GM18511 (cell line): ENCODE results near the gene HOXA3.

Experiments
- ATAC-seq: cut with Tn5 transposase; IDR thresholded peaks from one replicate; pipeline ENCODE4 v1.9.1; 2021; ENCODE audit warnings: mild to moderate bottlenecking, moderate library complexity; ENCODE audit not compliant: unreplicated experiment

The HOXA3 gene

DNA sequence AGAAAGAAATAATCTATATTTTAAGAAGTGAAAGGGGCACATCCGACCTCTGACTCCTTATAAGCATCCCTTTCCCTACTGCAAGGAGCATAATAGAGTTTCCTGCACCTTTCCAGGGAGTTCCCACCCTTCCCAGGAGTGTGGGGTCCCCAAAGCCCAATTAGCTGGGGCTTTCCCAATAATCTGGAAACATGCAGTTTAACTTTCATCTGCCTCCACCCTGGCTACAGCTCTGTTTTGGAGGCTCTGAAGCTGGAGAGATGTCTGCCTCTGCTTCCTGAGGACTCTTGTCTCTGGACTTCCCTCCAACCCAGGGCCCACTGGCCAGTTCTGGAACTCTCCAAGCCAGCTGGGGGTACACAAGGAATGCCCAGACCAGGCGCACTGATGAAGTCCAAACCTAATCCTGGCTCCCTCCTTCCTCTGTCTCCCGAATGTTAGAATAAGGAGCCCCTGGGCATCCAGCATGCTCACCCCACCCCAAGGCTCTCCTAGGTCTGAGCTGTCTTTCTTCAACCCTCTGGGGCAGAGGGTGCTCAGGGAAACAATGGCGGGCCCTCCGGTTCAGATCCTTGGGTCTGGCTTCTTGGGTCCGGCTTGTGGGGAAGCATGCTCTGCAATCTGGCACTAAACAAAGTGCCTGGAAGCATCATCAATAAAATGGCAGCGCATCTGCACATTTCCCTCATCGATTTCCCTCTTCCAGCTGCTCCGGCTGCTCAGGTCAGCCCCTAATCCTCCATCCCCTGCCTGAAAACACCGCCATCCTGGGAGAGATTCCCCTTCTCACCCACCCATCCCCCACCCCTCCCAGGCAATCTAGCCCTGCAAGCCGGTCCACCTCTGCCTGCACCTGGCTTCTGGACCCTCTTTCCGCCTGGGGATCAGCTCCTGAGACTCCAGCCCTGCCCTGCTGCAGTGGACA is 35.2 kb downstream of the HOXA3 start:
- no peak for ATAC-seq

DNA sequence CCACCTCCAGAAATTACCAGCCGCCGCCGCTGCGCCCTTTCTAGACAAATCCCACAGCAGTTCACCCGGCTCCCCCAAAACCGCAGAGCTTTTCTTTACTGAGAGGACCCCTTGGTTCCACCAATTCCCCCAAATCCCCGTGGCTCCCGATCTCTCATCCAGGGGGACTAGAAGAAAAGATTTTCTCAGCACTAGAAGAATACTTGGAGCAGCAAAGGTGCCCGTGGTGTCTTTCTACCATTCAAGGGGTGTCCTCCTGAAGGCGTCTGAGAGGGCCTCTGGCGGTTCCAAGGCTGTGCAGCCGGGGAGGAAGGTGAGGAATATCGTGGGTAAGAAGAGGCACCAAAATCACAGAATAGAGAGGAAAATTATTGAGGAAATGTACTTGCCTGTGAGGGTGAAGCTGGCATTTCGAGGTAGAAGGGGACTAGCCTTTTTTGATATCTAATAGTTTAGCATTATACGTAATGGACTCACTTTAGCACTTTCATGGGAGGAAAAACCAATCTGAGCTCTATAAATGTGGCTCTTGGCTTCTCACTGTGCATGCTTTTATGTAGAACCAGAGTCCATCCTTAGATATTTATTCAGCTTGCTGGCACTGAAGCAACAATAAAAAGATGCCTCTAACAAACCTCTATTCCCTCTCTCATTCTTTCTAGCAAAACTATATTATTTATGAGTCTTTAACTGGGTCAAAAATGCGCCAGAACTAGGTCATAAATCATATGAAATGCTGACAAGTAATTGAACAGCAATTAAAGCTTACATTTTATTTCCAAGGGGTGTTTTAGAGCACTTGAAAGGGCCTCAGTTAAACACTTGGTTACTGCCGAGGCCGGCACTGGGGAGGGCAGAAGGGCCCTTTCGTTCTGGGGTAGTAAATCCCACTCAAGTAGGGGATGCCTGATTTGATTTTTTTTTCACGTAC is 36.1 kb downstream of the HOXA3 start:
- ATAC-seq: no peak

DNA sequence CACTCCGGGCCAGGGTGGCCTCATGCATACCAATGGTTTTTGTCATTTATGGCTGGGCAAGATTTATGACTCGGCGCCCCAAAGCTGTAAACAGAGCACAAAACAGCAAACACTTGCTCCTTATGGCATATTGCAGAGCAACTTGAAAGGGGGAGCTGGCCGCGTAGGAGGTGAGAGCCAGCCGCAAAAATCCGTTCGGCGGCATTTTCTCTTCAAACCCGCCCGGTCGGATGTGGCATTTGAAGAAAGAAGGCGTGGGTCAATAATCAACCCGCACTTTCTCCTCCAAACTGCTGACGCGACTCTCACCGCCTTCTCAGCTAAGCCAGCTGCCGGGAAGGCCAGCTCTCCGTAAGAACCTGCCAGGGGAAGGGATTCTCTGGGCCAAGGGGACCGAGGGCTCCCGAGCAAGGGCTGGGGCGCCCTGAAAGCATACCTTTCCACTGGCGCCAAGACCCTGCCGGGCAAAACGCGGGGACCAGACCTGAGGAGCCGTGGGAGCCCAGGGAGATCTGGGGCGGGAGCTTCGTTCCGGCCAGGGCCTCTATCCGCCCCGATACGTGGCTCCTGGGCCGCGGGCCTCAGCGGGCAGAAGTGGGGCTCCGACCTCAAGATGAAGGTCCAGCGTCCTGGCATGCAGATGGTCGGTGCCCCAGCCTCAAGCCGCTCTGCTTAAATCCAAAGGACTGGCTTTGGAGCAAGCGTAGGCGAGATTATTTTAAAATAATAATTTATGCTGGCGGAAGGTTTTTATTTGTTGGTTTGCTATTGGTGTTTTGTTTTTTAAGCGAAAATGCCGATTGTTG is 37.0 kb downstream of the HOXA3 start:
- no peak for ATAC-seq

DNA sequence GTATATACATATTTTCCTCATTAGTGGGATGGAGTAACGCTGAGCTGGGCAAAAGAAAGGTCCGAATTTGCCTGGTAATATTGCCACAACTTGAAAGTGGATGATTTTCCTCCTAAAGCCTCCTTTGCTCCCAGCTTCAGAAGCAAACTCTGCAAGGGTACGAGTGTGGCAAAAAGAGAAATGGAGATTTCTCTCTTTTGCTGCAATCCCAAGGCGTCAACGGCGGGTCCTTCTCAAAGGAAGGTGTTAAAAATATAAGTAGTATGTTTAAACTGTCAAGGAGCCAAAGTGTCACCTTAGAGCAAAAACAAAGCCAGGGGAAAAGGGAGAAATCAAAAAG is 37.5 kb downstream of the HOXA3 start:
- no peak for ATAC-seq

DNA sequence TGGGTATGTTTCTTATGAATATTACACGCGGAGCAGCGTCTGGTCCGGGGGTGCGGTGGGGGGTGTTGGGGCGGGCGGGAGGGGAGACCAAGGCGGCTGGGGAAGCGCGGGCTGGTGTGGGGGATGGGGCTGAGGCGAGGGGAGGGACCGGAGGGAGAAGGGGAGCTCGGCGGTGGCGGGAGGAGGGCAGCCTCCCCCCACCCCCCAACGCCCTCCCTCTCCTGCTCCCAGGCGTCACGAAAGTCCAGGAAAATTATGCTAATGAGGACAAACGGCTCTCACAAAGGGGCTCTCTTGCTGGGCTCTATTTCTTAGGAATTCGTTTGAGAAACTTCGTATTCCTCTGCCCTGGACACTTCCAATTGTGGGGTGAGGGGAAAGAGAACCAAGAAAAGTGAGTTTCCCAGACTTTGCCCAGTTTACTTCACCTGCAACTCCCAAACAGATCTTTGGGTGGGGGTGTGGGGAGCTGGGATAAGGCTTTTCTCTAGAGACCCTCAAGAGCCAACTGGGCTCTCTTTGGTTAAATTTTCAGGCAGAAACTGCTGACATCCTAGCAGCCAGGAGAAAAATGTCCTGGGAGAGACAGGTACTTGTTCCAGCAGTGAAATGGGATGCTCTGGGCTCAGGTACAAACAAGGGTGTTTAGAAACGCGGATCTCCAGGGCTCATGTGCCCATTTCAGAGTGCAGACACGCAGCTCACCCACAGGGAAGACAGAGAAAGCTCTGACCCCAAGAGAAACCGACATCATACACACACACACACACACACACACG is 38.2 kb downstream of the HOXA3 start:
- no peak for ATAC-seq

DNA sequence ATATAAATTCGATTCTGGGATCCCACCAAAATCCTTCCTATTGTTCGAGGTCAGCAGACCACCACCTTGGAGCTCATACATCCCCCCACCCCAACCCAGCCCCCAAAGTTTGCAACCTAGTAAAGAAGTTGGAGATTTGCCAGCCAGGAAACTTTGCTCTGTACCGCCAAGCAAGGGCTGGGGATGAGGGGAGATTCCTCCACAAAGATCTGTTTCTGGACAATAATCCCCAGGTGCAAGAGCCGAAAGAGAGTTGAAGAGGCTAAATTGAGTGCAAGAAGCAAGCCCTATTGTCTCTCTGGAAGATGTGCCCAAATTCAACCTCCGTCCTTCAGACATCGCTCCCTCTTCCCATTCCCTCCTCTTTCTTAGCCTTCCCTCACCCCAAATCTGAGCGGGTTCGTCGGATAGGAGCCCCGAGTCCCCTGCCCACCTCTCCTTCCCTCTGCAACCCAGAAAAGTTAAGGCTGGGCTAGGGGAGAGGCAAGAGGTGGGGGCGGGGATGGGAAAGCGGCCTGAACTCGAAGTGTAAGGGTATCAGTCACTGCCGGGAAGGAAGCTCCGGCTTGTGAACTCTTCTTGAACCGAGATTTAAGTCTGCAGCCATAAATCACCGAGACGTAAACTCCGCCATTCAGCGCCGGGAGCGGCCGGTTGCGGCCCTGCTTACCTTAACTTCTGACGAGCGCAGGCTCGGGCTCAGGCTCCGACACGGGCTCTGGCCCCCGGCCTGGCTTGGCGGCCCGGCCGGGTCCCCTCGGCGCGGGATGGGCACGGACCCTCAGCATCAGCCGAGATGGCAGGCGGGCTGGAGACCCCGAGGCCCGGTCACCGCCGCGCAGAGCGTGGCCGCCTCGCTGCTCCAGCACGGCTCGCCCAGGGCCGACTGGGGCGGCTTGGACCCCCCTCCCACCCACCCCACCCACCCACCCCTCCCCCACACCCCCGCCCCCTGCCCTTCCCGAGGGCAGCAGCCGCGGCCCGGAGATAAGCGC is 39.1 kb downstream of the HOXA3 start:
- no peak for ATAC-seq

DNA sequence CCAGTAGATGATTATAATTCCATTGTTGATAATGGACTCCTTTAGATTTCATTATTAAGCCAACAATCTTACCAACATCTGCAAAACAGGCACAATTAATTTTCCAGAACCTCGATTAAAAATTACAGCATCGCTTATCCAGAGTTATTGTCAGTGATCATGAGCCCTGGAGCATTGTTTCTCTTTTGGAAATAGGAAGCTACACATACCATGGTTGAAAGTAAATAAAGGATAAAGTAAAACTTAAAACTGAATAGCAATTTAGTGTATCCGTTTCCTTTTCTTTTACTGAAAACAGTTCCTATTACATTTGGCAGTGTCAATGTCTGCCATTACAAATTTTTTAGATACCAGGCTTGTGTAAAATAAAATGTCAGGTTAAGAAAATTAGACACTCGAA is 40.0 kb downstream of the HOXA3 start:
- no peak for ATAC-seq

DNA sequence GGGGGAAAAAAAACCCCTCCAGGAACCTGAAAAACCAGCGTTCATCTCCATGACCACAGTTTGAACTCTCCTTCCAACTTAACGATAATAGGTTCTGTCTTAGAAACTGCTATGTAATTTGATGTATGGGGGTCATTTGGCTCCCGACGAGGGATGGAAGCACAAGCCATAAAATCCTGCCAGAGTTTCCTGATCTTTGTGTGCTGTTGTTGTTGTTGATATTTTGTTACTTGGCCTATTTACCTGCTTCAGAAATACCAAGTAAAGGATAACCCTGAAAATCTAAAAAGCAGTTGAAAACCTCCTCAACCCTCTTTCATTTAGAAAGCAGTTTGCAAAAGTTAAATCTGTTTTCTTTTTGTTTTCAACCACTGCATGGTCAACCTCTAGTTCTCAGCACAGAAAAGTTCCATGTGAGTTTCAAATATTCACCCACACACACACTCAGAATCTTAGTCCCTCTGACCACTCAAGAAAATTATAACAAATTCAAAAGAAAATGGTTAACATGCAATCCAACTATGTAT is 40.6 kb downstream of the HOXA3 start:
- no peak for ATAC-seq

DNA sequence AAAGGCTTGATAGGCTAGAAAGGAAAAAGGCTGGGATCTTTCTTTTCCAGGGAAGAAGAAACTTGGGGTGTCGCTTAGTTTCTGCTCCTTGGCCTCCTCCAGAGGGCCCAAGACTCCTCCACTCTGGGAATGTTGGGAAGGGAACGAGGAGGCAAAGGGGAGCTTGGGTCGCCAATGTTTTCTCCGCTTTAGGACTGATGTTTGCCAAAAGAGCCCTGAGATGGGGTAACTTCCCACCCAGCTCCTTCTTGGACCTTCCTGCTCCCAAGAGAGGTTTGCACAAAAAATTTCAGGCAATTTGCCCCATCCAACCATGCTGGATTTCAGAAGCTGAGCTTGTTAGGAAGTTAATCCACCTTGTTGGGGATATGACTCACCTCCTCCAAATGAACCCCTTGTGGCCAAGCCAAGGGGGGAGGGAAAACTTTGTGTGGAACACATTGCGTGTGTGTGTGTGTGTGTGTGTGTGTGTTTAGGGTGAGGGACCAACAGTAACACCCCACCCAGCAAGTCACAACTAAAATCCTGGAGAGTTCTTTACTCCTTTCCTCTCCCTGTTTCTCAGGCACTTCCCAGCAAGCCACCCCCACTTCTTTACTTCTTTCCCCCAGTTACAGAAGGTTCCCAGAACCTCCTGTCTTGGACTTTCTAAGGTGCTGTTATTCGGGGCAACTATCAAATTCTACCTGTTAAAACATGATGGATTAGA is 41.2 kb downstream of the HOXA3 start:
- ATAC-seq: no peak

DNA sequence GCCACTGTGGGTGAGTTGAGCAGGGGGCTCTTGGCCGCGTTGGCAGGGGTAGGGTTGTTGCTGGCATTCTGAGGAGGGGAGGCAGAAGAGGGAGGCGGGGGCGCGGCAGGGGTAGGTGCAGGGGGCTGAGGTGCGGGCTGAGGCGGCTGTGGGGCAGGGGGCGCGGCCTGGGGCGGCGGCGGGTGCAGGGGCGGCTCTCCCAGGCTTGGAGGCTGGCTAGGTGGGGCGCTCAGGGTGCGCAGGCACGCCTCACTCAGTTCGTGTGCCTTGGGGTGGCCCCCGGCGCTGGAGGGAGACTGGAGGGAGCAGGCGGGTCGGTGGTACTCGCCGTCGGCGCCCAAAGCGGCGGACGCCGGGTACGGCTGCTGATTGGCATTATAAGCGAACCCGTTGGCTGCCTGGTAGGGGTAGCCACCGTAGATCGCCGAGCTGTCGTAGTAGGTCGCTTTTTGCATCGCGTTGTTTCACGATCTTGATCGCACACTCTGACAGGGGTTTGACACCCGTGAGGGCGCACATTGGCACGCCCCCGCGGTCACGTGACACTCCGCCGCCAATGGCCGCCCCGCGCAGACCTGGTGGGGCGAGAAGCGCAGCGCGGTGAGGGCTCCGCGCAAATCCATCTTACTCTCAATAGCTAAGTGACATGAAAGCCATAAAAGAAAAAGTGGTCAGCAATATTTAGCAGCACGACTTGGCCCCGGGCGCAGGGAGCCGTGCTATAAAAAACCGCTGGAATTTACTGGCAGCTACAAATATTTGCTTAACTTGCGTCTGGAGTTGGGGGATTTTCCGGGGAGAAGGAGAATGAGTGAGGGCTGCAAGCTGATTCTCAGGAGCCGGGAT is 42.0 kb downstream of the HOXA3 start:
- ATAC-seq: no peak

DNA sequence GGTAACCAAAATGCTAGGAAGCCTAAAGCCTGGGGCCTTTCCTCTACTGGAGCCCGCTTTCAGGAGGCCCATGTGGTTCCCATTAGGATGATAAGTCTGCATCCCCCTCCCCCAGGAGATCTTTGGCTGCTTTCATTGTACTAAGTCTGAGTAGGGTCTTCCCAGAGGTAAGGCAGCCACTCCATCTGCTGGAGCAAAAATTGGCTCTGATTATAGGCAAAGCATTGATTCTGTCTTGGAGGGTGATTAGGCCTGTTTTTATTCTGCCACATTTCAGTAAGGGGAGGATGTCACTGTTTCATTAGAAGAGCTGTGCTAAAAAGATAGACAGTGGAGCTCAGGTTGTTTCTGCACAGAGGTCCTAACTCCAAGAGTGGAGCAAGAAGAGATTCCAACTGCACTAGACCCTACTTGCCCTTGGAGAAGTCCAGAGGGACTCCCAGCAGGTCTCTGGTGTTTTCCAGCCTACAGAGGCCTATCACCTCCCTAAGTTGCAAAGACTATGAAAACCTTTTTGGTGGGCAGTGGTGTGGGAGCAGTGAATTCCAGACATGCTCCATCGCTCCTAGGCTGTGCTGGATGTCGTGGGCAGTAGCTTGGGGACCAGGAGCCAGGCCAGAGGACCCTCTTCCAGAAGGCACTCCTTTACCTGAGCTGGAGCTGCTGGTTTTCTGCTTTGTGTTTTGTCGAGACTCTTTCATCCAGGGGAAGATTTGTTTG is 42.8 kb downstream of the HOXA3 start:
- no peak for ATAC-seq

DNA sequence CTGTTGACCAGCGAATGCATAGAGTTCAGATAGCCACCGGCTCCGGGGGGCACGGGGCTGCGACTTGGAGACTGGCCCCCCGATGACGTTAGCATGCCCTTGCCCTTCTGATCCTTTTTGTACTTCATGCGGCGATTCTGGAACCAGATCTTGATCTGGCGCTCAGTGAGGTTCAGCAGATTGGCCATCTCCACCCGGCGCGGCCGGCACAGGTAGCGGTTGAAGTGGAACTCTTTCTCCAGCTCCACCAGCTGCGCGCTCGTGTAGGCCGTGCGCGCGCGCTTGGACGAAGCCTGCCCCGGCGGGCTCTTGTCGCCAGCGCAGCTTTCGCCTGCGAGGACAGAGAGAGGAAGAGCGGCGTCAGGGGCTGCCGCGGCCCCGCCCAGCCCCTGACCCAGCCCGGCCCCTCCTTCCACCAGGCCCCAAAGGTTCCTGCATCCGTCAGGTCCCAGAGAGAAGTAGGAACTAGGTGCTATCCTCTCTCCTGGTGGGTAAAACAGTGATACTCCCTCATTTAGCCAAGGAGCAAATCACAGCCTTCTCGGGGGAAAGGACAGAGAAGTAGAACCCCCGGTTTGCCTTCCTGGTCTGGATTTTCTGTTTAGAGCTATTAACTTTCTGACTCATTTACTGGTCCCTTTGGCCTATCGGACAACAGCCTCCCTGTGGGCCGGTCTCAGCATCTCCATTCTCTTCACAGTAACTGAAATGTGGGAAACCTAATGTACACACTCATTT is 43.8 kb downstream of the HOXA3 start:
- ATAC-seq: no peak

DNA sequence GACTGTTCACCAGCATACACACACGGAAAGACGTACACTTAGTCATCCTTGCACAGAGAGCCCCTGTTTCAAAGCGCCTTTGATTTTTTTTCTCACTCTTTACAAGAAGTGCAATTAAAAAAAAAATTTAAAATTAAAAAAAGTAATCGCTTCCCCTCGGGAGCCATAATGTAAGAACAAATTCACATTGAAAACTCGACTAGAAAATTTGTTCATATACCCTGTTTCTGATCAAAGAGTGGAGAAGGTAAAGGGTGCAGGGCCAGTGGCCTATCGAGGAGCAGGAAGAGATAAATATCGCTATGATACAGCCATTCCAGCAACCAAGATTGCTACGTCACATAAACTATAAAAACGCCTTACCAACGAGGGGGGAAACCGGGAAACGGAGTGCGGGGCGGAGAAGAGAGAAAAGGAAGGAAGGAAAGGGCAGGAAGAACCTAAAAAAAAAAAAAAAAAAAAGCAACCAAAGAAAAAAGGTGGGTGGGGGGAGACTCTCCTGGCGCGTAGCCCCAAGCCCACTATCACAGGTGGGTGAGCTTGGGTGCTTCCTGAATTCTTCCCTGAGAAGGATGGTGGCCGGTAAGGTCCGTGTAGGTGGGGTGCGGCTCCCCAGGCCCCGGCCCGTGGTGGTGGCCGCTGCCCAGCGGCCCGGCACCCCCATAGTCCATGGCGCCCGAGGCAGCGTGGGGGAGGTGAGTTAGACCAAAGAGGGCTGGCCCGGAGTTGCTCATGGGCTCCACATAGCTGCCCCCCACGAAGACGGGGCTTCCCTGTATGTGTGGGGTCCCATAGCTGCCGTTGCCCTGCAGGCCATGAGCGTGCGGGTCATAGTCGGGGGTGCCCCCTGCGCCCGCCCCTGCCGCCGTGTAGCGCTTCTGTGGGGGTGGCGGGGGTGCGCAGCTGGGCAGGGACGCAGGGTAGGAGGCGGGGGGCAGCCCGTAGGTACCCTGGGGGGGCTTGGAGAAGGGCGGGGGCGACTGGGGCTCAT is 44.7 kb downstream of the HOXA3 start:
- ATAC-seq: no peak

DNA sequence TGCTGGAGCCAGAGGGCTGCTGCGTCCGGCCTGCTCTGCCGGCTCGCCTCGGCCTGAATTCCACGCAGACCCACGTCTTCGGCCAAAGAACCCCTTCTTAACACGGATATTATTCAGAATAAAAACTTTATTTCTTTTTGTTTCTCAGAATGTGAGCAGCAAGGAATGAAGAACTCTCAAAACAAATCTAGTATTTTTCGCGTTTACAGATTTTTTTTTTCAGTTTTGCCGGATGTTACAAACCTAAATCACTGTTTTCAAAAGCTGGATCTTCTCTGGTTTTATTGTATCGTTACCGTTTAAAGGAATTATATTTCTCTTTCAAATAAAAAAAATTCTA is 45.5 kb downstream of the HOXA3 start:
- no peak for ATAC-seq
